Measurements from ENCODE around the gene CXCL12. TPM values are rescaled to one million over a fixed set of nuclear protein-coding genes. Genes with fewer than 3 reads are reported as not detected.

The CXCL12 gene
- total RNA-seq, 1 experiment from 2014 or later = 0.47 TPM

DNA sequence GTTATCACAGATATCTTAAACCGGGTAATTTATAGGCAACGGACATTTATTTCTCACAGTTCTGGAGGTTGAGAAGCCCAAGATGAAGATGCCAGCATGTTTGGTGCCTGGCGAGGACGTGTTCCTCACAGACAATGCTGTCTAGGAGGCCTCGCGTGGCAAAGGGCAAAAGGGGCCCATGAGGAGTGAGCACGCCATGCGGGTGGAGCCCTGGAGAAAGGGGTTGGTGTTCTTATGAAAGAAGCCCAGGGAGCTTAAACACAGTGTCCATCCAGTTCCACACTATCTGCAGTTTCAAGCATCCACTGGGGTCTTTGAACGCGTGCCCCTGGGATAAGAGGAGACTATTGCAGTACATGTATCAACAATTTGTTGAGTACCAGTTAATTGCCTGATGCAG, 51.4 kb downstream of the CXCL12 start:
- no peaks in the 10 kb centered on the region for H4K20me1 ChIP-seq (ENCODE audit: insufficient read depth)
- ATAC-seq (no peak), DNase-seq (ENCODE audit: low read depth, low spot score) (no peak)
- TF ChIP-seq CEBPB (IDR thresholded peaks at IDR 0.05; ENCODE audit: low read depth) (no peak), RAD21 (IDR thresholded peaks at IDR 0.05; ENCODE audit: low read depth) (no peak), CTCF (IDR thresholded peaks at IDR 0.05 in 2 of 3, conservative IDR thresholded peaks at IDR 0.05 in 1 of 3; ENCODE audit: borderline replicate concordance in 1 of 3, insufficient read depth in 1 of 3, low read depth in 2 of 3, low read length in 2 of 3) (no peak), JUND (IDR thresholded peaks at IDR 0.05) (no peak), EZH2phosphoT487 (IDR thresholded peaks at IDR 0.05; ENCODE audit: borderline replicate concordance) (no peak), TCF7L2 (IDR thresholded peaks at IDR 0.05; ENCODE audit: borderline replicate concordance, extremely low read depth, insufficient read depth, insufficient read length) (no peak), SIN3A (IDR thresholded peaks at IDR 0.05; ENCODE audit: low read depth) (no peak), MAX (IDR thresholded peaks at IDR 0.05) (no peak), POLR2AphosphoS5 (IDR thresholded peaks at IDR 0.05; ENCODE audit: low read depth, low read length) (no peak), CBX3 (IDR thresholded peaks at IDR 0.05; ENCODE audit: low read depth) (no peak), ATF3 (IDR thresholded peaks at IDR 0.05) (no peak), SP1 (IDR thresholded peaks at IDR 0.05; ENCODE audit: low read depth) (no peak), ZBTB33 (IDR thresholded peaks at IDR 0.05; ENCODE audit: extremely low read depth, insufficient replicate concordance, low read length) (no peak), SRF (IDR thresholded peaks at IDR 0.05; ENCODE audit: low read depth) (no peak), FOSL1 (IDR thresholded peaks at IDR 0.05; ENCODE audit: low read depth) (no peak), EZH2 (IDR thresholded peaks at IDR 0.05) (no peak), ELF1 (IDR thresholded peaks at IDR 0.05; ENCODE audit: borderline replicate concordance, low read depth) (no peak), POLR2A (IDR thresholded peaks at IDR 0.05; ENCODE audit: borderline replicate concordance, extremely low read depth, insufficient read depth, insufficient read length) (no peak), EGR1 (IDR thresholded peaks at IDR 0.05; ENCODE audit: low read depth) (no peak)
- TF ChIP-seq, protein P1, sequence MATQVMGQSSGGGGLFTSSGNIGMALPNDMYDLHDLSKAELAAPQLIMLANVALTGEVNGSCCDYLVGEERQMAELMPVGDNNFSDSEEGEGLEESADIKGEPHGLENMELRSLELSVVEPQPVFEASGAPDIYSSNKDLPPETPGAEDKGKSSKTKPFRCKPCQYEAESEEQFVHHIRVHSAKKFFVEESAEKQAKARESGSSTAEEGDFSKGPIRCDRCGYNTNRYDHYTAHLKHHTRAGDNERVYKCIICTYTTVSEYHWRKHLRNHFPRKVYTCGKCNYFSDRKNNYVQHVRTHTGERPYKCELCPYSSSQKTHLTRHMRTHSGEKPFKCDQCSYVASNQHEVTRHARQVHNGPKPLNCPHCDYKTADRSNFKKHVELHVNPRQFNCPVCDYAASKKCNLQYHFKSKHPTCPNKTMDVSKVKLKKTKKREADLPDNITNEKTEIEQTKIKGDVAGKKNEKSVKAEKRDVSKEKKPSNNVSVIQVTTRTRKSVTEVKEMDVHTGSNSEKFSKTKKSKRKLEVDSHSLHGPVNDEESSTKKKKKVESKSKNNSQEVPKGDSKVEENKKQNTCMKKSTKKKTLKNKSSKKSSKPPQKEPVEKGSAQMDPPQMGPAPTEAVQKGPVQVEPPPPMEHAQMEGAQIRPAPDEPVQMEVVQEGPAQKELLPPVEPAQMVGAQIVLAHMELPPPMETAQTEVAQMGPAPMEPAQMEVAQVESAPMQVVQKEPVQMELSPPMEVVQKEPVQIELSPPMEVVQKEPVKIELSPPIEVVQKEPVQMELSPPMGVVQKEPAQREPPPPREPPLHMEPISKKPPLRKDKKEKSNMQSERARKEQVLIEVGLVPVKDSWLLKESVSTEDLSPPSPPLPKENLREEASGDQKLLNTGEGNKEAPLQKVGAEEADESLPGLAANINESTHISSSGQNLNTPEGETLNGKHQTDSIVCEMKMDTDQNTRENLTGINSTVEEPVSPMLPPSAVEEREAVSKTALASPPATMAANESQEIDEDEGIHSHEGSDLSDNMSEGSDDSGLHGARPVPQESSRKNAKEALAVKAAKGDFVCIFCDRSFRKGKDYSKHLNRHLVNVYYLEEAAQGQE (IDR thresholded peaks at IDR 0.05; ENCODE audit: low read depth) = no peak
- H3K27me3 ChIP-seq (ENCODE audit: insufficient read depth, low read length) = peaks cover 8% of the 10 kb centered on the region; the same call in 1 of the 2 replicates
- no TSS peak for BruUV-seq (replicated peaks)
- no peaks in the 10 kb centered on the region for H3K36me3 ChIP-seq (ENCODE audit: control insufficient read depth in 1 of 2, insufficient read depth in 2 of 2, low read length in 2 of 2)
- H3K9me3 ChIP-seq (ENCODE audit: control insufficient read depth in 1 of 2, insufficient read depth in 1 of 2, low read depth in 1 of 2, low read length in 2 of 2) = no peaks in the 10 kb centered on the region
- ChIA-PET RAD21 (ENCODE audit: low non-redundant PET in 1 of 2, low total read pairs in 2 of 2, uncharacterized antibody in 2 of 2, unreplicated experiment in 2 of 2) (no interaction called here), POLR2A (no interaction called here), CTCF (no interaction called here)
- peaks cover 0 to 8% of the 10 kb centered on the region in 2 experiments; a peak in 2 of 4 replicates for H3K4me1 ChIP-seq (ENCODE audit: control insufficient read depth in 1 of 2, insufficient read depth in 2 of 2, low read length in 2 of 2)
- H3K9me2 ChIP-seq (ENCODE audit: insufficient read depth) = no peaks in the 10 kb centered on the region
- no peak overlapping the region for H3K4me2 ChIP-seq (ENCODE audit: low read length)
- no peak overlapping the region for H3K4me3 ChIP-seq (replicated peaks in 1 of 2; ENCODE audit: low read depth in 1 of 2, low read length in 2 of 2)
- H3K79me2 ChIP-seq (ENCODE audit: insufficient read depth, low read length) = no peaks in the 10 kb centered on the region
- no peak overlapping the region for H3K9ac ChIP-seq (ENCODE audit: low read length)
- H3K27ac ChIP-seq (ENCODE audit: low read depth, low read length) = no peak overlapping the region
- H2AFZ ChIP-seq (ENCODE audit: low read depth, low read length, poor library complexity, severe bottlenecking) = no peak overlapping the region
- intact Hi-C loops (cut with micrococcal nuclease) = no loop called here
